Gastrocnemius medialis (tissue), 4 donors: ENCODE data around the gene KCNJ10.

Experiments used
- CTCF ChIP-seq, 5 experiments: fragments of 450-650 bp in 3 of 5; fragments of 200-600 bp in 2 of 5; sonication (generic) in 2 of 5; IDR thresholded peaks in 4 of 5; conservative IDR thresholded peaks in 1 of 5; 1 replicate in 4 of 5; 2 replicates in 1 of 5; pipeline ENCODE4 v1.5.1; 2016 to 2019; ENCODE audit warnings: antibody characterized with exemption in 5 of 5, mild to moderate bottlenecking in 3 of 5, moderate library complexity in 3 of 5
- POLR2A ChIP-seq, 2 donors: fragments of 450-650 bp; IDR thresholded peaks; one replicate each; pipeline ENCODE4 v1.6.1; 2017; ENCODE audit warnings: antibody characterized with exemption in 2 of 2, mild to moderate bottlenecking in 2 of 2, moderate library complexity in 2 of 2

GRCh38 chr1:160117709-160118183, 47.8 kb upstream of the KCNJ10 start:
- no peak for TF ChIP-seq CTCF (IDR thresholded peaks at IDR 0.05 in 4 of 5, conservative IDR thresholded peaks at IDR 0.05 in 1 of 5)
- TF ChIP-seq POLR2A (IDR thresholded peaks at IDR 0.05), result peak; percentile 45 to 55
